ENCODE data around the gene COL27A1.

Gene COL27A1

DNA sequence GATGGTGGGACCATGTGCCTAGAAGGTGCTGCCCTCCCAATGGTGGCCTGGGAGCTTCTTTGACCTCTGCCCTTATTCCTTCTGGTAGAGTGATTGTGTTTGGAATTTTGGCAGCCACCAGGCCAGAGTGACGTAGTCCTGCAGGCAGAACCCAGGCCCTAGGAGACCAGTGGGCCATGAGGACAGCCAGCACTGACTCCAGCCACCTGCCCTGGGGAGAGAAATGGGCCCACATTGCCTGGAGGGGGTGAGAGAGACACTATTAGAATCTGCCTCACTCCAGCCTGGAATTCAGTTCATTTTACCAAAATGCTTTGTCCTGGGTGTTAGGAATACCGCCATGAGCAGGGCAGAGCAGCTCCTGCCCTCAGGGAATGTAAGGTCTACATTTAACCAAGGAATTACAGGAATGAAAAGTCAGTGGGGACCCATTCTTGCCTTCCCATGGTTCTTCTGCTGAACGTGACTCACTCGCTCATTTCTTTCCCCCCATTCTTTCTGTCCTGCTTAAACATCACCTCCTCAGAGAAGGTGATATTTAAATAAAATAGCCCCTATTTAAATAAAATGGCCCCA is 5.5 kb upstream of the COL27A1 start:
- no peak for DNase-seq (ENCODE audit: low read depth)
- H3K4me3 ChIP-seq (ENCODE audit: low read length) = no peak overlapping the region
- TF ChIP-seq, protein P1, sequence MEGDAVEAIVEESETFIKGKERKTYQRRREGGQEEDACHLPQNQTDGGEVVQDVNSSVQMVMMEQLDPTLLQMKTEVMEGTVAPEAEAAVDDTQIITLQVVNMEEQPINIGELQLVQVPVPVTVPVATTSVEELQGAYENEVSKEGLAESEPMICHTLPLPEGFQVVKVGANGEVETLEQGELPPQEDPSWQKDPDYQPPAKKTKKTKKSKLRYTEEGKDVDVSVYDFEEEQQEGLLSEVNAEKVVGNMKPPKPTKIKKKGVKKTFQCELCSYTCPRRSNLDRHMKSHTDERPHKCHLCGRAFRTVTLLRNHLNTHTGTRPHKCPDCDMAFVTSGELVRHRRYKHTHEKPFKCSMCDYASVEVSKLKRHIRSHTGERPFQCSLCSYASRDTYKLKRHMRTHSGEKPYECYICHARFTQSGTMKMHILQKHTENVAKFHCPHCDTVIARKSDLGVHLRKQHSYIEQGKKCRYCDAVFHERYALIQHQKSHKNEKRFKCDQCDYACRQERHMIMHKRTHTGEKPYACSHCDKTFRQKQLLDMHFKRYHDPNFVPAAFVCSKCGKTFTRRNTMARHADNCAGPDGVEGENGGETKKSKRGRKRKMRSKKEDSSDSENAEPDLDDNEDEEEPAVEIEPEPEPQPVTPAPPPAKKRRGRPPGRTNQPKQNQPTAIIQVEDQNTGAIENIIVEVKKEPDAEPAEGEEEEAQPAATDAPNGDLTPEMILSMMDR (IDR thresholded peaks at IDR 0.05; ENCODE audit: insufficient read depth, low read depth, low read length, missing control alignments) = no peak

DNA sequence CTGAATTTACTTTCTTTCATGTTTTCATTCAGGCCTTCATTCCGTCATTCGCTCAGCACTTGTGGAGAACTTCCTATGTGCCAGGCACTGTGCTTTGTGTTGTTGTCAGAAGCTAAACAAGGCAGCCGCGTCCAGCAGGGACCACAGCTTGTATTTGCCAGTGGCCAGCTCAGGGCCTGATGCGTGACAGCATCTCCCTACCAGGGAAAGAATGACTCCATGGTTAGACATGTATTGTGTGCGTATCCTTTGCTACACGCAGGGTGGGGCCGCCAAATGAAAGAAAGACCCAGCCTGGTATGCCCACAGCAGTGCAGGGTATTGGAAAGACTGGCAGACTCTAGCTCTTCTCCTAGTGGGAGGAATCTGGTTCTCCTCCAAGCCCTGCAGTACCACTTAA is 4.7 kb upstream of the COL27A1 start:
- DNase-seq (ENCODE audit: low read depth) = no peak
- TF ChIP-seq, protein P1 (IDR thresholded peaks at IDR 0.05; ENCODE audit: insufficient read depth, low read depth, low read length, missing control alignments) = no peak

DNA sequence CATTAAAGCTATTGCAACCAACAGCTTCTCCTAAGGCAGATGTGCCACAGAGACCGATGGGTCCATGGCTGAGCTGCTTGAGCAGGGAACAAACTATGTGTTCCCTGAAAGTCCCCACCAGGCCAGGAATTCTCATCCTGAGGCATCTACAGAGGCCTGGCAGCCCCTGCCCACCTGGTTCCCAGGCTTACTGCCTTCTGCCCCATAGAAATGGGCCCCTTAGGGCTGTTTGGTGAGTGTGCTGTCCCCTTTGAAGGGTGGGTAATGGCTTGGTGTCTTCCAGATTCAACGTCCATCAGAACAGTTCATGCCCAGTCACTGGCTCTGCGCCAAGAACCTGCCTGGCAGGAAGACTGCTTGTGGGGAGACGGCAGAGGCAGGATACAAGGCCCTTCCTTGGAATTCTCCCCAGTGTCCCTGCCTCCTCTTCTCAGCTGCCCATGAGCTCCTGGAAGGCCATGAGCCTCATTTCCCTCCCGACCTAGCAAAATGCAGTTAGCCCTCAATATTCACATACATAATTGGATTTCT is 3.8 kb upstream of the COL27A1 start:
- TF ChIP-seq, protein P1 (IDR thresholded peaks at IDR 0.05; ENCODE audit: insufficient read depth, low read depth, low read length, missing control alignments) = no peak
- H3K4me3 ChIP-seq (ENCODE audit: low read length) = no peak overlapping the region
- no peak for DNase-seq (ENCODE audit: low read depth)

More for the DNA sequence above, 4.7 kb upstream of the COL27A1 start:
- no peak overlapping the region for H3K4me3 ChIP-seq (ENCODE audit: low read length)

DNA sequence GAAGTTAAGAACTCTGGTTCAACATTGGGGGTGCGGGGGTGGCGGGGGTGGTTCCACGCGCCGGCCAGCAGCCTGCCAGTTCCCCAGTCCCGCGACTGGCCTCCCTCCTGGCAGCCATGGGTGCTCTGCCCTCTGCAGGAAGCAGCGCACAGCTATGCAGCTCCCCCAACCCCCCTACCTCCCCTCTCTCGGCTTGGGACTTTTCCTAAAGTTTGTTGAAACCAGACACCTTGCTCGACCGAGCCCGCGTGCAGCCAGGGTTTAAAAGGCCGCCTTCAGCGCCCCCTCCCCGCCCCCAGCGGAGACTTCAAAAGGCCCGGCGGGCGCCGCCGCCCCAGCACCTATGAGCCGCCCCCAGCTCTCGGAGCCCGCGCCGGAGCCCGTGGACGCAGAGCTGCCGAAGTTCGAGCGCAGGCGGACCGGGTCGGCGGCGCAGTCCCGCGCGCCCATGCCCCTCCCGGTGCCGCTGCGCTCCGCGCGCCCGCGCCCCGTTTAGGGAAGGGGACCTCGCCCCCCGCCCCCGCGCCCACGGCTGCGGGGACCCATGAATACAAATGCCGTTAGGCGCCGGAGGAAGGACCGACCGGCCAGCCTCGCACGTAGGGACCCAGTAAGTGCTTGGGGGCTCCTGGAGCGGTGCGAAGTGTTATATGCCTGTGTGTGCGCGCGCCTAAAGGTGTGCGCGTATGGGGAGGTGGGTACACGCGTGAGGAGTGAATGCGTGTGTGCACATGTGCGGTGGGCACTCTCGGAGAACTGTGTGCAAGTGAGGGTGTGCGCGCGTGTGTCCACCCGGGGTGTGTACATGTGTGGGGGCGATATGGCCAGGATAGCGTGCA is 1.4 kb upstream of the COL27A1 start:
- TF ChIP-seq, protein P1 (IDR thresholded peaks at IDR 0.05; ENCODE audit: insufficient read depth, low read depth, low read length, missing control alignments) = peak; percentile 33
- peak; percentile 37 for DNase-seq (ENCODE audit: low read depth)
- peak overlapping the region; percentile 29 for H3K4me3 ChIP-seq (ENCODE audit: low read length)

- peak; percentile 27 for DNase-seq (ENCODE audit: low read depth)
- peak overlapping the region; percentile 29 for H3K4me3 ChIP-seq (ENCODE audit: low read length)
- TF ChIP-seq, protein P1 (IDR thresholded peaks at IDR 0.05; ENCODE audit: insufficient read depth, low read depth, low read length, missing control alignments) = no peak
Measured at GRCh38 chr9:114154600-114155102, 686 bp upstream of the COL27A1 start.

- DNase-seq (ENCODE audit: low read depth) = peak; percentile 28
- TF ChIP-seq, protein P1 (IDR thresholded peaks at IDR 0.05; ENCODE audit: insufficient read depth, low read depth, low read length, missing control alignments) = no peak
- H3K4me3 ChIP-seq (ENCODE audit: low read length) = peak overlapping the region; percentile 59
Measured at GRCh38 chr9:114155995-114156656, 789 bp downstream of the COL27A1 start.

All from epithelial cell of esophagus (primary cell).